HuH-7 (cell line): ENCODE results near the gene C21orf91.

Source experiments
- DNase-seq: peaks from one replicate; pipeline ENCODE4 v3.0.0; 2011; ENCODE audit warnings: low spot score

Gene C21orf91

GRCh38 chr21:17797967-17798366 is 21.2 kb downstream of the C21orf91 start:
- no peak for DNase-seq

- peak; percentile 13 for DNase-seq
Observed at GRCh38 chr21:17796503-17796902, 22.7 kb downstream of the C21orf91 start.

GRCh38 chr21:17796037-17796403 is 23.1 kb downstream of the C21orf91 start:
- DNase-seq = no peak

GRCh38 chr21:17795146-17796036 is 23.8 kb downstream of the C21orf91 start:
- DNase-seq = no peak

GRCh38 chr21:17794518-17795145 is 24.5 kb downstream of the C21orf91 start:
- DNase-seq = no peak

GRCh38 chr21:17793246-17794123 is 25.7 kb downstream of the C21orf91 start:
- DNase-seq = no peak

GRCh38 chr21:17789656-17790055 is 29.5 kb downstream of the C21orf91 start:
- no peak for DNase-seq

GRCh38 chr21:17789069-17789468 is 30.1 kb downstream of the C21orf91 start:
- DNase-seq = no peak

GRCh38 chr21:17786851-17787181 is 32.3 kb downstream of the C21orf91 start:
- DNase-seq = peak; percentile 14

GRCh38 chr21:17786071-17786850 is 32.9 kb downstream of the C21orf91 start:
- DNase-seq = no peak

GRCh38 chr21:17785403-17785788 is 33.8 kb downstream of the C21orf91 start:
- no peak for DNase-seq

- no peak for DNase-seq
Observed at GRCh38 chr21:17784604-17785402, 34.4 kb downstream of the C21orf91 start.

- DNase-seq = no peak
Observed at GRCh38 chr21:17784180-17784598, 35.0 kb downstream of the C21orf91 start.

GRCh38 chr21:17783481-17784179 is 35.5 kb downstream of the C21orf91 start:
- DNase-seq = no peak

- DNase-seq = no peak
Observed at GRCh38 chr21:17783003-17783402, 36.2 kb downstream of the C21orf91 start.

- no peak for DNase-seq
Observed at GRCh38 chr21:17782051-17782450, 37.1 kb downstream of the C21orf91 start.

- no peak for DNase-seq
Observed at GRCh38 chr21:17781524-17781923, 37.6 kb downstream of the C21orf91 start.

GRCh38 chr21:17780539-17780938 is 38.6 kb downstream of the C21orf91 start:
- no peak for DNase-seq

GRCh38 chr21:17779980-17780379 is 39.2 kb downstream of the C21orf91 start:
- no peak for DNase-seq

- no peak for DNase-seq
Observed at GRCh38 chr21:17779496-17779895, 39.7 kb downstream of the C21orf91 start.
